Stimulated activated CD4-positive, alpha-beta T cell treated with anti-CD3 and anti-CD28 coated beads, Interleukin-4, amount 100 ng/mL, for 48 hours (primary cell): ENCODE data around the gene TTBK1.

Experiments
- DNase-seq, 2 donors: peaks; one replicate each; pipeline ENCODE4 v3.0.0-alpha.2; 2020; ENCODE audit warnings: low read depth in 2 of 2

Gene TTBK1

GRCh38 chr6:43223175-43223574 is 20.1 kb upstream of the TTBK1 start:
- no peak for DNase-seq

- DNase-seq = no peak
These were observed 17.0 kb upstream of the TTBK1 start for GRCh38 chr6:43226192-43226851.

- DNase-seq = peak; percentile 68 to 74
These were observed 14.1 kb upstream of the TTBK1 start, which contains the start of gene DNPH1 for GRCh38 chr6:43228951-43229802. Gene DNPH1 (minus strand): TSS chr6:43229481. CDS start chr6:43229456, 25 bp downstream.

GRCh38 chr6:43229803-43230620 is 13.3 kb upstream of the TTBK1 start:
- DNase-seq = no peak

GRCh38 chr6:43231053-43231452 is 12.2 kb upstream of the TTBK1 start:
- no peak for DNase-seq

GRCh38 chr6:43231735-43232450 is 11.4 kb upstream of the TTBK1 start:
- DNase-seq = no peak

- DNase-seq = no peak
These were observed 7.4 kb upstream of the TTBK1 start for GRCh38 chr6:43235841-43236240.

- no peak for DNase-seq
These were observed 4.2 kb upstream of the TTBK1 start for GRCh38 chr6:43239054-43239453.

GRCh38 chr6:43240950-43241349 is 2.3 kb upstream of the TTBK1 start:
- no peak for DNase-seq

- no peak for DNase-seq
These were observed 1.8 kb upstream of the TTBK1 start for GRCh38 chr6:43241446-43241845.

- DNase-seq = no peak
These were observed 512 bp downstream of the TTBK1 start for GRCh38 chr6:43243664-43244321.

- DNase-seq = no peak
These were observed 3.2 kb downstream of the TTBK1 start for GRCh38 chr6:43246301-43247113.

- DNase-seq = peak; percentile 75 to 85
These were observed 4.1 kb downstream of the TTBK1 start for GRCh38 chr6:43247114-43247999.

GRCh38 chr6:43248101-43248500 is 4.8 kb downstream of the TTBK1 start:
- DNase-seq = no peak

GRCh38 chr6:43248791-43249190 is 5.5 kb downstream of the TTBK1 start:
- no peak for DNase-seq

GRCh38 chr6:43250992-43251373 is 7.7 kb downstream of the TTBK1 start:
- no peak for DNase-seq

GRCh38 chr6:43253401-43253800 is 10.1 kb downstream of the TTBK1 start:
- no peak for DNase-seq

- DNase-seq = no peak
These were observed 11.0 kb downstream of the TTBK1 start for GRCh38 chr6:43254138-43254817.

- no peak for DNase-seq
These were observed 11.6 kb downstream of the TTBK1 start for GRCh38 chr6:43254846-43255245.
